HCT116 (cell line): ENCODE measurements around the gene TBX4. TPM values are rescaled to one million over a fixed set of nuclear protein-coding genes. Genes with fewer than 3 reads are reported as not detected.

Experiments
- ATAC-seq: fragments of 200-7000 bp; cut with Tn5 transposase; 2 replicates; pipeline ENCODE4 v1.9.1; 2020; ENCODE audit warnings: mild to moderate bottlenecking, moderate library complexity
- BruUV-seq: library from RNA; stranded (reverse); fragments of 400-500 nt; replicated peaks from 2 replicates; lab custom pipeline; 2021; lab: Mats Ljungman, UMichigan
- CTCF ChIA-PET: fragments of 300-600 bp; sonication (Branson Sonifier 250); formaldehyde crosslinking; loops from one replicate; lab custom pipeline; 2021; ENCODE audit warnings: antibody characterized with exemption; lab: Charles Lee
- POLR2A ChIA-PET: fragments of 300-600, 350-600 bp; sonication (Branson Sonifier 250); formaldehyde crosslinking; loops from one replicate; lab custom pipeline; 2021; ENCODE audit warnings: antibody characterized with exemption; lab: Charles Lee
- RAD21 ChIA-PET, 2 experiments: fragments of 300-600 bp; sonication (Branson Sonifier 250); formaldehyde crosslinking; loops; one replicate each; lab custom pipeline; 2023; ENCODE audit warnings: low total read pairs in 2 of 2; ENCODE audit not compliant: uncharacterized antibody in 2 of 2, unreplicated experiment in 2 of 2, low non-redundant PET in 1 of 2; lab: Charles Lee
- DNase-seq: peaks from one replicate; pipeline ENCODE4 v3.0.0-alpha.2; 2010; ENCODE audit warnings: low read depth, low spot score
- H2AFZ ChIP-seq: fragments of 200-600 bp; shearing (Covaris generic), sonication (generic); 2 replicates; pipeline ENCODE4 v1.6.1; 2017; ENCODE audit warnings: low read depth, mixed run types, mixed read lengths, antibody characterized with exemption, low read length; ENCODE audit not compliant: poor library complexity, severe bottlenecking
- H3K27ac ChIP-seq: 2 replicates; pipeline ENCODE4 v1.5.1; 2012; ENCODE audit warnings: low read depth, low read length
- H3K27me3 ChIP-seq: fragments of 200-600 bp; sonication (generic); 2 replicates; pipeline ENCODE4 v1.6.1; 2016; ENCODE audit warnings: mixed run types, low read length, mixed read lengths; ENCODE audit not compliant: insufficient read depth
- H3K36me3 ChIP-seq, 2 experiments: fragments of 200-500 bp in 1 of 2; fragments of 200-600 bp in 1 of 2; sonication (Bioruptor generic) in 1 of 2; sonication (generic) in 1 of 2; 2 replicates each; pipeline versions ENCODE4 v1.5.1 to v1.6.1; 2014 to 2016; ENCODE audit warnings: low read length in 2 of 2, inconsistent platforms in 1 of 2, mixed read lengths in 1 of 2, mixed run types in 1 of 2; ENCODE audit not compliant: insufficient read depth in 2 of 2, control insufficient read depth in 1 of 2
- H3K4me1 ChIP-seq, 2 experiments: fragments of 200-600 bp in 1 of 2; sonication (generic) in 1 of 2; 2 replicates each; pipeline versions ENCODE4 v1.5.1 to v1.6.1; 2012 to 2017; ENCODE audit warnings: low read length in 2 of 2, inconsistent platforms in 1 of 2, mild to moderate bottlenecking in 1 of 2, mixed read lengths in 1 of 2, mixed run types in 1 of 2, moderate library complexity in 1 of 2; ENCODE audit not compliant: insufficient read depth in 2 of 2, control insufficient read depth in 1 of 2
- H3K4me2 ChIP-seq: fragments of 200-600 bp; sonication (generic); 2 replicates; pipeline ENCODE4 v1.6.1; 2017; ENCODE audit warnings: mixed run types, low read length, mixed read lengths
- H3K4me3 ChIP-seq, 2 experiments: fragments of 200-600 bp in 1 of 2; sonication (generic) in 1 of 2; replicated peaks in 1 of 2; 2 replicates each; pipeline ENCODE4 v1.5.1; 2011 to 2016; ENCODE audit warnings: low read length in 2 of 2, control low read depth in 1 of 2, low read depth in 1 of 2, mild to moderate bottlenecking in 1 of 2, mixed read lengths in 1 of 2, mixed run types in 1 of 2
- H3K79me2 ChIP-seq: fragments of 200-600 bp; sonication (generic); 2 replicates; pipeline ENCODE4 v1.6.1; 2017; ENCODE audit warnings: mild to moderate bottlenecking, mixed run types, low read length, moderate library complexity, mixed read lengths; ENCODE audit not compliant: insufficient read depth
- H3K9ac ChIP-seq: fragments of 200-600 bp; sonication (generic); 2 replicates; pipeline ENCODE4 v1.6.1; 2016; ENCODE audit warnings: low read length, mixed read lengths
- H3K9me2 ChIP-seq: fragments of 200-600 bp; sonication (generic), shearing (Covaris generic); 2 replicates; pipeline ENCODE4 v1.6.1; 2017; ENCODE audit warnings: mixed run types, mild to moderate bottlenecking, moderate library complexity; ENCODE audit not compliant: insufficient read depth
- H3K9me3 ChIP-seq, 2 experiments: fragments of 200-500 bp in 1 of 2; fragments of 200-600 bp in 1 of 2; sonication (Bioruptor generic) in 1 of 2; sonication (generic) in 1 of 2; 2 replicates each; pipeline ENCODE4 v1.6.1; 2014 to 2017; ENCODE audit warnings: low read length in 2 of 2, mixed read lengths in 2 of 2, inconsistent platforms in 1 of 2, low read depth in 1 of 2, mild to moderate bottlenecking in 1 of 2, mixed run types in 1 of 2, moderate library complexity in 1 of 2; ENCODE audit not compliant: control insufficient read depth in 1 of 2, insufficient read depth in 1 of 2
- H4K20me1 ChIP-seq: fragments of 200-600 bp; sonication (generic), shearing (Covaris generic); 2 replicates; pipeline ENCODE4 v1.6.1; 2017; ENCODE audit warnings: mixed run types, mild to moderate bottlenecking, moderate library complexity; ENCODE audit not compliant: insufficient read depth
- ATF3 ChIP-seq: IDR thresholded peaks from 2 replicates; pipeline ENCODE4 v1.6.1; 2012
- CBX3 ChIP-seq: IDR thresholded peaks from 2 replicates; pipeline ENCODE4 v1.6.1; 2012; ENCODE audit warnings: low read depth
- EGR1 ChIP-seq: IDR thresholded peaks from 2 replicates; pipeline ENCODE4 v1.6.1; 2012; ENCODE audit warnings: low read depth
- EZH2 ChIP-seq: fragments of 200-600 bp; sonication (generic); IDR thresholded peaks from 2 replicates; pipeline ENCODE4 v1.6.1; 2017; ENCODE audit warnings: antibody characterized with exemption, mixed run types
- EZH2phosphoT487 ChIP-seq: fragments of 200-600 bp; IDR thresholded peaks from 2 replicates; pipeline ENCODE4 v1.6.1; 2018; ENCODE audit warnings: antibody characterized with exemption, borderline replicate concordance
- FOSL1 ChIP-seq: IDR thresholded peaks from 2 replicates; pipeline ENCODE4 v1.6.1; 2012; ENCODE audit warnings: low read depth
- JUND ChIP-seq: IDR thresholded peaks from 2 replicates; pipeline ENCODE4 v1.6.1; 2012
- RAD21 ChIP-seq: IDR thresholded peaks from 2 replicates; pipeline ENCODE4 v1.6.1; 2012; ENCODE audit warnings: low read depth, mild to moderate bottlenecking
- SIN3A ChIP-seq: IDR thresholded peaks from 2 replicates; pipeline ENCODE4 v1.6.1; 2012; ENCODE audit warnings: low read depth
- SRF ChIP-seq: IDR thresholded peaks from 2 replicates; pipeline ENCODE4 v1.6.1; 2012; ENCODE audit warnings: low read depth
- ZFX ChIP-seq: fragments of 450-650 bp; IDR thresholded peaks from 2 replicates; pipeline ENCODE4 v1.6.1; 2017
- intact Hi-C: fragments of 100-400 bp; cut with micrococcal nuclease; formaldehyde crosslinking; loops from 2 replicates; pipeline ENCODE4 v1.10.0; 2022
- total RNA-seq: library from RNA; stranded (reverse); gene quantifications from one replicate; pipeline ENCODE4 v1.2.1, GENCODE V29; 2021; ENCODE audit not compliant: unreplicated experiment
- TF ChIP-seq, protein P1 (sequence below): IDR thresholded peaks from 2 replicates; pipeline ENCODE4 v1.6.1; 2011; ENCODE audit warnings: mild to moderate bottlenecking, low read length, moderate library complexity; ENCODE audit not compliant: insufficient replicate concordance; ENCODE audit errors: extremely low read depth
- TF ChIP-seq, protein P2 (sequence below): IDR thresholded peaks from 2 replicates; pipeline ENCODE4 v1.6.1; 2012; ENCODE audit warnings: low read depth

TBX4 gene
- total RNA-seq, 1 experiment from 2014 or later, result 0.27 TPM

- ATAC-seq, result no peak
- ChIA-PET POLR2A (no interaction called here), CTCF (no interaction called here), RAD21 (no interaction called here)
- no peaks in the 10 kb centered on the region for H3K9me3 ChIP-seq
- no peaks in the 10 kb centered on the region for H3K36me3 ChIP-seq
- no peak for DNase-seq
- H3K4me3 ChIP-seq, result no peak overlapping the region
- no peaks in the 10 kb centered on the region for H3K9me2 ChIP-seq
- H3K79me2 ChIP-seq, result no peaks in the 10 kb centered on the region
- H3K27ac ChIP-seq, result no peak overlapping the region
- no peak overlapping the region for H3K9ac ChIP-seq
- intact Hi-C loops, result no loop called here
- no peak overlapping the region for H3K4me2 ChIP-seq
- H3K27me3 ChIP-seq, result no peaks in the 10 kb centered on the region
- TF ChIP-seq EZH2 (no peak), FOSL1 (no peak), SRF (no peak), CBX3 (no peak), JUND (no peak), RAD21 (no peak)
- TF ChIP-seq, protein P1, sequence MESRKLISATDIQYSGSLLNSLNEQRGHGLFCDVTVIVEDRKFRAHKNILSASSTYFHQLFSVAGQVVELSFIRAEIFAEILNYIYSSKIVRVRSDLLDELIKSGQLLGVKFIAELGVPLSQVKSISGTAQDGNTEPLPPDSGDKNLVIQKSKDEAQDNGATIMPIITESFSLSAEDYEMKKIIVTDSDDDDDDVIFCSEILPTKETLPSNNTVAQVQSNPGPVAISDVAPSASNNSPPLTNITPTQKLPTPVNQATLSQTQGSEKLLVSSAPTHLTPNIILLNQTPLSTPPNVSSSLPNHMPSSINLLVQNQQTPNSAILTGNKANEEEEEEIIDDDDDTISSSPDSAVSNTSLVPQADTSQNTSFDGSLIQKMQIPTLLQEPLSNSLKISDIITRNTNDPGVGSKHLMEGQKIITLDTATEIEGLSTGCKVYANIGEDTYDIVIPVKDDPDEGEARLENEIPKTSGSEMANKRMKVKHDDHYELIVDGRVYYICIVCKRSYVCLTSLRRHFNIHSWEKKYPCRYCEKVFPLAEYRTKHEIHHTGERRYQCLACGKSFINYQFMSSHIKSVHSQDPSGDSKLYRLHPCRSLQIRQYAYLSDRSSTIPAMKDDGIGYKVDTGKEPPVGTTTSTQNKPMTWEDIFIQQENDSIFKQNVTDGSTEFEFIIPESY, result no peak
- no peak overlapping the region for H2AFZ ChIP-seq
- no TSS peak for BruUV-seq
- no peaks in the 10 kb centered on the region for H4K20me1 ChIP-seq
- H3K4me1 ChIP-seq, result peaks cover 11 to 21% of the 10 kb centered on the region in 2 experiments
Measured at GRCh38 chr17:61464843-61465180, 12.6 kb downstream of the TBX4 start.

GRCh38 chr17:61465550-61466237 is 13.5 kb downstream of the TBX4 start:
- CTCF ChIA-PET, result no interaction called here
- peaks cover 15 to 25% of the 10 kb centered on the region in 2 experiments for H3K4me1 ChIP-seq
- TF ChIP-seq FOSL1 (no peak), JUND (no peak), EZH2phosphoT487 (no peak), EGR1 (no peak), ATF3 (no peak), SIN3A (no peak), ZFX (no peak)
- TF ChIP-seq, protein P1, result no peak
- TF ChIP-seq, protein P2, sequence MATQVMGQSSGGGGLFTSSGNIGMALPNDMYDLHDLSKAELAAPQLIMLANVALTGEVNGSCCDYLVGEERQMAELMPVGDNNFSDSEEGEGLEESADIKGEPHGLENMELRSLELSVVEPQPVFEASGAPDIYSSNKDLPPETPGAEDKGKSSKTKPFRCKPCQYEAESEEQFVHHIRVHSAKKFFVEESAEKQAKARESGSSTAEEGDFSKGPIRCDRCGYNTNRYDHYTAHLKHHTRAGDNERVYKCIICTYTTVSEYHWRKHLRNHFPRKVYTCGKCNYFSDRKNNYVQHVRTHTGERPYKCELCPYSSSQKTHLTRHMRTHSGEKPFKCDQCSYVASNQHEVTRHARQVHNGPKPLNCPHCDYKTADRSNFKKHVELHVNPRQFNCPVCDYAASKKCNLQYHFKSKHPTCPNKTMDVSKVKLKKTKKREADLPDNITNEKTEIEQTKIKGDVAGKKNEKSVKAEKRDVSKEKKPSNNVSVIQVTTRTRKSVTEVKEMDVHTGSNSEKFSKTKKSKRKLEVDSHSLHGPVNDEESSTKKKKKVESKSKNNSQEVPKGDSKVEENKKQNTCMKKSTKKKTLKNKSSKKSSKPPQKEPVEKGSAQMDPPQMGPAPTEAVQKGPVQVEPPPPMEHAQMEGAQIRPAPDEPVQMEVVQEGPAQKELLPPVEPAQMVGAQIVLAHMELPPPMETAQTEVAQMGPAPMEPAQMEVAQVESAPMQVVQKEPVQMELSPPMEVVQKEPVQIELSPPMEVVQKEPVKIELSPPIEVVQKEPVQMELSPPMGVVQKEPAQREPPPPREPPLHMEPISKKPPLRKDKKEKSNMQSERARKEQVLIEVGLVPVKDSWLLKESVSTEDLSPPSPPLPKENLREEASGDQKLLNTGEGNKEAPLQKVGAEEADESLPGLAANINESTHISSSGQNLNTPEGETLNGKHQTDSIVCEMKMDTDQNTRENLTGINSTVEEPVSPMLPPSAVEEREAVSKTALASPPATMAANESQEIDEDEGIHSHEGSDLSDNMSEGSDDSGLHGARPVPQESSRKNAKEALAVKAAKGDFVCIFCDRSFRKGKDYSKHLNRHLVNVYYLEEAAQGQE, result no peak

More at GRCh38 chr17:61465550-61466237, 13.5 kb downstream of the TBX4 start:
- H3K4me2 ChIP-seq, result no peak overlapping the region
- DNase-seq (no peak), ATAC-seq (no peak)
- H3K27me3 ChIP-seq, result no peaks in the 10 kb centered on the region
- H4K20me1 ChIP-seq, result no peaks in the 10 kb centered on the region
- ChIA-PET POLR2A (interaction anchor here (2.9 kb wide), 1 partner anchor 29 kb away, joined by 23 read pairs; no protein-coding TSS in a partner anchor), RAD21 (no interaction called here)
- no peak overlapping the region for H3K9ac ChIP-seq
- H3K9me3 ChIP-seq, result no peaks in the 10 kb centered on the region
- H3K79me2 ChIP-seq, result no peaks in the 10 kb centered on the region
- H3K9me2 ChIP-seq, result no peaks in the 10 kb centered on the region
- no peak overlapping the region for H3K27ac ChIP-seq
- H3K36me3 ChIP-seq, result no peaks in the 10 kb centered on the region
- intact Hi-C loops, result no loop called here
- BruUV-seq, result no TSS peak
- H2AFZ ChIP-seq, result no peak overlapping the region
- H3K4me3 ChIP-seq, result no peak overlapping the region
